Lower leg skin (tissue), 3 donors: ENCODE data around the gene CD79B.

Experiments used
- CTCF ChIP-seq, 3 donors: fragments of 450-650 bp; IDR thresholded peaks; one replicate each; pipeline ENCODE4 v1.5.1; 2016; ENCODE audit warnings: antibody characterized with exemption in 3 of 3, mild to moderate bottlenecking in 3 of 3, moderate library complexity in 2 of 3
- POLR2A ChIP-seq, 2 donors: fragments of 450-650 bp; IDR thresholded peaks; one replicate each; pipeline ENCODE4 v1.6.1; 2016 to 2017; ENCODE audit warnings: antibody characterized with exemption in 2 of 2, mild to moderate bottlenecking in 1 of 2, moderate library complexity in 1 of 2

GRCh38 chr17:63960006-63960405 is 27.9 kb upstream of the CD79B start:
- TF ChIP-seq CTCF (IDR thresholded peaks at IDR 0.05) (no peak), POLR2A (IDR thresholded peaks at IDR 0.05) (no peak)
